DOHH2 (cell line): Measurements from ENCODE around the gene CMSS1.

ENCODE experiments used
- H3F3A ChIP-seq: fragments of 200-600 bp; sonication (generic), shearing (Covaris generic); 2 replicates; pipeline ENCODE4 v1.6.0; 2016; ENCODE audit warnings: antibody characterized with exemption, mild to moderate bottlenecking; ENCODE audit not compliant: control insufficient read depth, insufficient read depth
- H3K27ac ChIP-seq: fragments of 200-600 bp; sonication (generic); 2 replicates; pipeline ENCODE4 v1.5.1; 2014; ENCODE audit warnings: low read depth, mild to moderate bottlenecking, low read length, moderate library complexity
- H3K27me3 ChIP-seq: fragments of 200-600 bp; sonication (generic); 2 replicates; pipeline ENCODE4 v1.6.1; 2014; ENCODE audit warnings: mild to moderate bottlenecking, low read length, mixed read lengths; ENCODE audit not compliant: control insufficient read depth
- H3K36me3 ChIP-seq: fragments of 200-600 bp; sonication (generic); 2 replicates; pipeline ENCODE4 v1.6.1; 2014; ENCODE audit warnings: mild to moderate bottlenecking, low read length, moderate library complexity, mixed read lengths; ENCODE audit not compliant: control insufficient read depth
- H3K4me1 ChIP-seq: fragments of 200-600 bp; sonication (generic); 2 replicates; pipeline ENCODE4 v1.6.1; 2014; ENCODE audit warnings: mild to moderate bottlenecking, low read length, mixed read lengths; ENCODE audit not compliant: control insufficient read depth
- H3K4me2 ChIP-seq: fragments of 200-600 bp; sonication (generic); 2 replicates; pipeline ENCODE4 v1.6.0; 2014; ENCODE audit warnings: mild to moderate bottlenecking, low read length, moderate library complexity
- H3K4me3 ChIP-seq: fragments of 200-600 bp; sonication (generic); 2 replicates; pipeline ENCODE4 v1.5.1; 2014; ENCODE audit warnings: mild to moderate bottlenecking, low read length, mixed read lengths
- H3K79me2 ChIP-seq: fragments of 200-600 bp; sonication (generic); 2 replicates; pipeline ENCODE4 v1.6.1; 2014; ENCODE audit warnings: mild to moderate bottlenecking, low read length, mixed read lengths; ENCODE audit not compliant: control insufficient read depth
- H3K9me2 ChIP-seq: fragments of 200-600 bp; sonication (generic); replicated peaks from 2 replicates; pipeline ENCODE4 v1.6.1; 2014; ENCODE audit warnings: mild to moderate bottlenecking, low read length, mixed read lengths; ENCODE audit not compliant: control insufficient read depth
- H3K9me3 ChIP-seq: fragments of 200-600 bp; sonication (generic); 2 replicates; pipeline ENCODE4 v1.6.1; 2014; ENCODE audit warnings: antibody characterized with exemption, low read length, mixed read lengths; ENCODE audit not compliant: control insufficient read depth, insufficient read depth
- H4K20me1 ChIP-seq: fragments of 200-600 bp; sonication (generic); 2 replicates; pipeline ENCODE4 v1.6.0; 2014; ENCODE audit warnings: low read depth, mild to moderate bottlenecking, antibody characterized with exemption, low read length, moderate library complexity; ENCODE audit not compliant: control insufficient read depth, insufficient read depth
- CTCF ChIP-seq: fragments of 200-600 bp; sonication (generic); IDR thresholded peaks from one replicate; pipeline ENCODE4 v1.5.1; 2014; ENCODE audit warnings: antibody characterized with exemption, mild to moderate bottlenecking, low read depth, low read length; ENCODE audit not compliant: poor library complexity, severe bottlenecking
- EZH2phosphoT487 ChIP-seq: fragments of 200-600 bp; sonication (generic); IDR thresholded peaks from 2 replicates; pipeline ENCODE4 v1.6.1; 2017; ENCODE audit warnings: borderline replicate concordance, mild to moderate bottlenecking, antibody characterized with exemption, low read length, moderate library complexity, mixed read lengths

CMSS1 gene

GRCh38 chr3:99978221-99978620 is 160.6 kb downstream of the CMSS1 start:
- H3K79me2 ChIP-seq: no peaks in the 10 kb centered on the region; the same call in 1 of the 2 replicates
- no peak overlapping the region for H3K4me3 ChIP-seq
- no peaks in the 10 kb centered on the region for H3K27me3 ChIP-seq
- TF ChIP-seq CTCF (no peak), EZH2phosphoT487 (no peak)
- H3K4me1 ChIP-seq: peaks cover 4% of the 10 kb centered on the region
- no peak overlapping the region for H3K4me2 ChIP-seq
- H3K27ac ChIP-seq: no peak overlapping the region
- no peaks in the 10 kb centered on the region for H3K9me3 ChIP-seq
- no peaks in the 10 kb centered on the region for H3K36me3 ChIP-seq
- H4K20me1 ChIP-seq: no peaks in the 10 kb centered on the region
- H3F3A ChIP-seq: no peaks in the 10 kb centered on the region
- H3K9me2 ChIP-seq: no peaks in the 10 kb centered on the region

GRCh38 chr3:99980606-99981005 is 162.9 kb downstream of the CMSS1 start:
- Histone ChIP-seq H3K27me3 (no peaks in the 10 kb centered on the region), H3K4me3 (no peak overlapping the region), H4K20me1 (no peaks in the 10 kb centered on the region), H3F3A (no peaks in the 10 kb centered on the region), H3K36me3 (no peaks in the 10 kb centered on the region), H3K9me3 (no peaks in the 10 kb centered on the region), H3K79me2 (no peaks in the 10 kb centered on the region; the same call in 1 of the 2 replicates), H3K4me2 (no peak overlapping the region), H3K27ac (no peak overlapping the region), H3K9me2 (no peaks in the 10 kb centered on the region), H3K4me1 (peaks cover 4% of the 10 kb centered on the region)
- no peak for TF ChIP-seq CTCF
- no peak for TF ChIP-seq EZH2phosphoT487

GRCh38 chr3:99981138-99981537 is 163.5 kb downstream of the CMSS1 start:
- no peak overlapping the region for H3K4me3 ChIP-seq
- no peaks in the 10 kb centered on the region for H3K9me3 ChIP-seq
- no peaks in the 10 kb centered on the region for H3K27me3 ChIP-seq
- no peaks in the 10 kb centered on the region for H3K9me2 ChIP-seq
- no peak overlapping the region for H3K27ac ChIP-seq
- no peaks in the 10 kb centered on the region; the same call in 1 of the 2 replicates for H3K79me2 ChIP-seq
- H4K20me1 ChIP-seq: no peaks in the 10 kb centered on the region
- H3F3A ChIP-seq: no peaks in the 10 kb centered on the region
- peaks cover 4% of the 10 kb centered on the region for H3K4me1 ChIP-seq
- TF ChIP-seq EZH2phosphoT487: no peak
- TF ChIP-seq CTCF: no peak
- no peaks in the 10 kb centered on the region for H3K36me3 ChIP-seq
- no peak overlapping the region for H3K4me2 ChIP-seq

- Histone ChIP-seq H4K20me1 (no peaks in the 10 kb centered on the region), H3F3A (no peaks in the 10 kb centered on the region), H3K79me2 (no peaks in the 10 kb centered on the region; the same call in 1 of the 2 replicates), H3K4me3 (no peak overlapping the region), H3K9me3 (no peaks in the 10 kb centered on the region), H3K27me3 (no peaks in the 10 kb centered on the region), H3K9me2 (no peaks in the 10 kb centered on the region), H3K27ac (no peak overlapping the region), H3K36me3 (no peaks in the 10 kb centered on the region), H3K4me1 (peaks cover 4% of the 10 kb centered on the region), H3K4me2 (no peak overlapping the region)
- TF ChIP-seq CTCF (no peak), EZH2phosphoT487 (no peak)
Observed at GRCh38 chr3:99982650-99983049, 165.0 kb downstream of the CMSS1 start.
